Activated naive CD4-positive, alpha-beta T cell treated with anti-CD3 and anti-CD28 coated beads for 36 hours (primary cell): Measurements from ENCODE around the gene YWHAQ. TPM values are rescaled to one million over a fixed set of nuclear protein-coding genes. Genes with fewer than 3 reads are reported as not detected.

Experiments
- CTCF ChIA-PET: fragments of 350-600 bp; sonication (Branson Sonifier 250); formaldehyde crosslinking; loops from one replicate; lab custom pipeline; 2021; ENCODE audit warnings: antibody characterized with exemption; lab: Charles Lee
- DNase-seq: peaks from one replicate; pipeline ENCODE4 v3.0.0-alpha.2; 2020
- H3K27ac Mint-ChIP-seq: one replicate; pipeline ENCODE4 v1.8.0; 2021; ENCODE audit warnings: mild to moderate bottlenecking, mixed read lengths
- H3K27me3 Mint-ChIP-seq: one replicate; pipeline ENCODE4 v1.8.0; 2021; ENCODE audit warnings: low read depth, mixed read lengths
- H3K36me3 Mint-ChIP-seq: one replicate; pipeline ENCODE4 v1.8.0; 2021; ENCODE audit warnings: low read depth, mixed read lengths
- H3K4me1 Mint-ChIP-seq: one replicate; pipeline ENCODE4 v1.8.0; 2021; ENCODE audit warnings: low read depth, mixed read lengths
- H3K4me3 Mint-ChIP-seq: one replicate; pipeline ENCODE4 v1.8.0; 2021; ENCODE audit warnings: mild to moderate bottlenecking, moderate library complexity, mixed read lengths
- H3K9me3 Mint-ChIP-seq: one replicate; pipeline ENCODE4 v1.8.0; 2021; ENCODE audit warnings: mixed read lengths
- intact Hi-C: fragments of 100-400 bp; cut with micrococcal nuclease; formaldehyde crosslinking; loops from one replicate; pipeline ENCODE4 v1.15.1; 2023
- total RNA-seq, 2 experiments: library from RNA; stranded (reverse); gene quantifications; one replicate each; pipeline ENCODE4 v1.2.3, GENCODE V29; 2021

Gene YWHAQ
- total RNA-seq, 2 experiments from 2014 or later = 248 to 261 TPM

- CTCF ChIA-PET = interaction anchor here (1.1 to 1.3 kb wide), 2 partner anchors 9 to 264 kb away, joined by 3 read pairs; no protein-coding TSS in a partner anchor
- Mint-ChIP-seq H3K27me3 (no peaks in the 10 kb centered on the region), H3K9me3 (no peaks in the 10 kb centered on the region), H3K4me3 (no peak overlapping the region), H3K36me3 (peaks cover 10% of the 10 kb centered on the region), H3K27ac (no peak overlapping the region), H3K4me1 (peaks cover 10% of the 10 kb centered on the region)
- no peak for DNase-seq
- intact Hi-C loops = no loop called here
Observed at GRCh38 chr2:9535177-9535576, 95.6 kb downstream of the YWHAQ start.

Other genes starting within 250 kb of the YWHAQ start
- gene ITGB1BP1, start 207.5 kb downstream of the YWHAQ start, total RNA-seq = 10 to 100 TPM; 97.2 to 97.4 TPM
- gene CPSF3, start 207.3 kb downstream of the YWHAQ start, total RNA-seq = 10 to 100 TPM; 64.5 to 65.7 TPM
- 10 to 100 TPM; 65.4 to 70.2 TPM for gene IAH1, start 156.4 kb downstream of the YWHAQ start, total RNA-seq
- 10 to 100 TPM; 10.5 to 11.0 TPM for gene ADAM17, start 75.2 kb downstream of the YWHAQ start, total RNA-seq
- 10 to 100 TPM; 24.8 to 25.7 TPM for gene TAF1B, start 212.5 kb upstream of the YWHAQ start, total RNA-seq